Liver (tissue), 9 donors: ENCODE results near the gene RNFT2. TPM values are rescaled to one million over a fixed set of nuclear protein-coding genes. Genes with fewer than 3 reads are reported as not detected.

Experiments used
- DNase-seq: peaks from one replicate; pipeline ENCODE4 v3.0.0-alpha.2; 2017; ENCODE audit warnings: low spot score
- H3K27ac ChIP-seq, 2 donors: one replicate each; pipeline ENCODE4 v1.7.0; 2013; ENCODE audit warnings: inconsistent platforms in 2 of 2, low read length in 2 of 2, control low read depth in 1 of 2, low read depth in 1 of 2, mild to moderate bottlenecking in 1 of 2
- H3K27me3 ChIP-seq, 4 donors: one replicate each; pipeline versions ENCODE4 v1.6.1 to v1.7.0; 2013; ENCODE audit warnings: low read length in 3 of 4, inconsistent platforms in 1 of 4, mild to moderate bottlenecking in 1 of 4, moderate library complexity in 1 of 4; ENCODE audit not compliant: control insufficient read depth in 4 of 4, insufficient read depth in 4 of 4
- H3K36me3 ChIP-seq, 4 donors: one replicate each; pipeline versions ENCODE4 v1.6.1 to v1.7.0; 2013; ENCODE audit warnings: low read length in 3 of 4, mild to moderate bottlenecking in 3 of 4, low read depth in 1 of 4, moderate library complexity in 1 of 4; ENCODE audit not compliant: control insufficient read depth in 4 of 4, insufficient read depth in 3 of 4
- H3K4me1 ChIP-seq, 4 donors: one replicate each; pipeline versions ENCODE4 v1.6.1 to v1.7.0; 2013; ENCODE audit warnings: low read length in 3 of 4, mild to moderate bottlenecking in 3 of 4, moderate library complexity in 1 of 4; ENCODE audit not compliant: control insufficient read depth in 4 of 4, insufficient read depth in 4 of 4
- H3K4me3 ChIP-seq, 3 donors: one replicate each; pipeline versions ENCODE4 v1.6.1 to v1.7.0; 2013; ENCODE audit warnings: low read length in 3 of 3, control low read depth in 1 of 3, low read depth in 1 of 3, mild to moderate bottlenecking in 1 of 3
- H3K9ac ChIP-seq, 2 donors: one replicate each; pipeline ENCODE4 v1.7.0; 2013; ENCODE audit warnings: low read length in 2 of 2, mild to moderate bottlenecking in 2 of 2, moderate library complexity in 2 of 2, control low read depth in 1 of 2, low read depth in 1 of 2
- H3K9me3 ChIP-seq, 4 donors: one replicate each; pipeline versions ENCODE4 v1.6.1 to v1.7.0; 2013; ENCODE audit warnings: low read length in 3 of 4; ENCODE audit not compliant: control insufficient read depth in 4 of 4
- ATF3 ChIP-seq: IDR thresholded peaks from 2 replicates; pipeline ENCODE4 v1.6.1; 2016; ENCODE audit warnings: antibody characterized with exemption
- EGR1 ChIP-seq, 2 donors: IDR thresholded peaks; 2 replicates each; pipeline ENCODE4 v1.6.1; 2016 to 2018; ENCODE audit warnings: antibody characterized with exemption in 2 of 2, low read depth in 2 of 2
- FOXA2 ChIP-seq: IDR thresholded peaks from 2 replicates; pipeline ENCODE4 v1.6.1; 2016; ENCODE audit warnings: antibody characterized with exemption
- GABPA ChIP-seq, 2 donors: IDR thresholded peaks in 1 of 2; conservative IDR thresholded peaks in 1 of 2; 2 replicates each; pipeline ENCODE4 v1.6.1; 2016; ENCODE audit warnings: antibody characterized with exemption in 2 of 2, mild to moderate bottlenecking in 1 of 2, moderate library complexity in 1 of 2
- HNF4A ChIP-seq, 2 donors: conservative IDR thresholded peaks; 2 replicates each; pipeline ENCODE4 v1.6.1; 2016; ENCODE audit warnings: antibody characterized with exemption in 2 of 2, mild to moderate bottlenecking in 2 of 2
- HNF4G ChIP-seq: IDR thresholded peaks from 2 replicates; pipeline ENCODE4 v1.6.1; 2016; ENCODE audit warnings: antibody characterized with exemption
- JUND ChIP-seq, 2 donors: IDR thresholded peaks; 2 replicates each; pipeline ENCODE4 v1.6.1; 2016; ENCODE audit warnings: antibody characterized with exemption in 2 of 2
- MAX ChIP-seq: IDR thresholded peaks from 2 replicates; pipeline ENCODE4 v1.6.1; 2016; ENCODE audit warnings: antibody characterized with exemption
- NR2F2 ChIP-seq: IDR thresholded peaks from 2 replicates; pipeline ENCODE4 v1.6.1; 2016; ENCODE audit warnings: antibody characterized with exemption
- RAD21 ChIP-seq, 2 donors: IDR thresholded peaks; 2 replicates each; pipeline ENCODE4 v1.6.1; 2016; ENCODE audit warnings: antibody characterized with exemption in 2 of 2, mild to moderate bottlenecking in 2 of 2
- REST ChIP-seq: IDR thresholded peaks from 2 replicates; pipeline ENCODE4 v1.6.1; 2016; ENCODE audit warnings: antibody characterized with exemption, mild to moderate bottlenecking
- RXRA ChIP-seq, 2 donors: IDR thresholded peaks; 2 replicates each; pipeline ENCODE4 v1.6.1; 2017 to 2018; ENCODE audit warnings: antibody characterized with exemption in 2 of 2, mild to moderate bottlenecking in 1 of 2
- SP1 ChIP-seq: IDR thresholded peaks from 2 replicates; pipeline ENCODE4 v1.6.1; 2018; ENCODE audit warnings: antibody characterized with exemption, mild to moderate bottlenecking
- TAF1 ChIP-seq: conservative IDR thresholded peaks from 2 replicates; pipeline ENCODE4 v1.6.1; 2016; ENCODE audit warnings: antibody characterized with exemption, mild to moderate bottlenecking
- YY1 ChIP-seq: IDR thresholded peaks from 2 replicates; pipeline ENCODE4 v1.6.1; 2016; ENCODE audit warnings: antibody characterized with exemption, mild to moderate bottlenecking
- ZBTB33 ChIP-seq: IDR thresholded peaks from 2 replicates; pipeline ENCODE4 v1.6.1; 2016; ENCODE audit warnings: antibody characterized with exemption
- WGBS: extraction: QIAGEN DNeasy Blood & Tissue Kit; methylation state at CpG from one replicate; pipeline ENCODE4 v1.1.7; 2013; 5-methylcytosine and 5-hydroxymethylcytosine counted together
- polyA plus RNA-seq, 2 donors: library from polyadenylated mRNA; stranded (reverse) in 1 of 2; unstranded in 1 of 2; fragments of 200-250 nt in 1 of 2; fragments of >200 nt in 1 of 2; fragmentation: Nextera tagmentation in 1 of 2; extraction: Ambion mirVana in 1 of 2; gene quantifications; one replicate each; pipeline versions ENCODE4 v1.2.1 to v1.2.3, GENCODE V29; 2013 to 2015
- total RNA-seq, 2 donors: library from RNA; depleted of rRNA; stranded (reverse); fragments of >200 nt; gene quantifications; one replicate each; pipeline ENCODE4 v1.2.3, GENCODE V29; 2014
- donor health status: healthy.
- donor health status: healthy.
- donor health status: healthy.
- donor health status: healthy.
- donor health status: healthy.

The RNFT2 gene
- total and polyA plus RNA-seq, 4 donors = 0.13 to 1.4 (median 0.19) TPM

- WGBS = 75% methylated on average over 3 of the region's 3 CpGs
Observed at GRCh38 chr12:116695464-116695725, 42.7 kb upstream of the RNFT2 start.

GRCh38 chr12:116697305-116697704 lies 40.8 kb upstream of the RNFT2 start:
- Histone ChIP-seq H3K9ac (no peak overlapping the region), H3K27ac (no peak overlapping the region), H3K36me3 (no peaks in the 10 kb centered on the region), H3K4me3 (no peak overlapping the region), H3K9me3 (no peaks in the 10 kb centered on the region), H3K27me3 (no peaks in the 10 kb centered on the region), H3K4me1 (peaks cover 0 to 30% (median 28%) of the 10 kb centered on the region in 4 donors)
- DNase-seq = no peak
- 77% methylated on average over 7 of the region's 7 CpGs for WGBS
- TF ChIP-seq RAD21 (IDR thresholded peaks at IDR 0.05) = peak; percentile 37 to 62
- TF ChIP-seq EGR1 (IDR thresholded peaks at IDR 0.05; ENCODE audit: low read depth in 2 of 2) = no peak
- TF ChIP-seq RXRA (IDR thresholded peaks at IDR 0.05) = no peak
- TF ChIP-seq ZBTB33 = no peak

More at GRCh38 chr12:116695464-116695725, 42.7 kb upstream of the RNFT2 start:
- Histone ChIP-seq H3K9ac (no peak overlapping the region), H3K36me3 (no peaks in the 10 kb centered on the region), H3K4me1 (peaks cover 0 to 31% (median 29%) of the 10 kb centered on the region in 4 donors), H3K27ac (no peak overlapping the region), H3K9me3 (no peaks in the 10 kb centered on the region), H3K27me3 (no peaks in the 10 kb centered on the region), H3K4me3 (no peak overlapping the region)
- DNase-seq = no peak
- TF ChIP-seq RAD21 (IDR thresholded peaks at IDR 0.05) (no peak), FOXA2 (no peak), JUND (IDR thresholded peaks at IDR 0.05) (no peak), MAX (no peak), NR2F2 (no peak), YY1 (no peak), TAF1 (no peak), ATF3 (no peak), SP1 (no peak)

- Histone ChIP-seq H3K27ac (no peak overlapping the region), H3K4me1 (peaks cover 0 to 28% (median 26%) of the 10 kb centered on the region in 4 donors), H3K36me3 (no peaks in the 10 kb centered on the region), H3K27me3 (no peaks in the 10 kb centered on the region), H3K9me3 (no peaks in the 10 kb centered on the region), H3K9ac (no peak overlapping the region), H3K4me3 (no peak overlapping the region)
- DNase-seq = no peak
- 71% methylated on average over 11 of the region's 11 CpGs for WGBS
- TF ChIP-seq JUND (IDR thresholded peaks at IDR 0.05) = no peak
- TF ChIP-seq ZBTB33 = no peak
- no peak for TF ChIP-seq EGR1 (IDR thresholded peaks at IDR 0.05; ENCODE audit: low read depth in 2 of 2)
- TF ChIP-seq REST = no peak
- no peak for TF ChIP-seq TAF1
- TF ChIP-seq MAX = no peak
- TF ChIP-seq YY1 = no peak
- TF ChIP-seq HNF4G = no peak
- TF ChIP-seq HNF4A (conservative IDR thresholded peaks at IDR 0.05) = no peak
- TF ChIP-seq GABPA (IDR thresholded peaks at IDR 0.05 in 1 of 2, conservative IDR thresholded peaks at IDR 0.05 in 1 of 2) = no peak
- no peak for TF ChIP-seq ATF3
- TF ChIP-seq RAD21 (IDR thresholded peaks at IDR 0.05) = no peak
- no peak for TF ChIP-seq RXRA (IDR thresholded peaks at IDR 0.05)
Observed at GRCh38 chr12:116697716-116698115, 40.4 kb upstream of the RNFT2 start.
